ENCODE data around the gene HTR4.

HTR4 gene

GRCh38 chr5:148458036-148458888, 196.1 kb downstream of the HTR4 start:
- H3K4me1 ChIP-seq (ENCODE audit: insufficient read depth, low read length) = no peaks in the 10 kb centered on the region
- DNase-seq = no peak
- no peak for TF ChIP-seq EZH2 (IDR thresholded peaks at IDR 0.05; ENCODE audit: borderline replicate concordance, low read depth, low read length, severe bottlenecking)
- TF ChIP-seq CTCF (IDR thresholded peaks at IDR 0.05; ENCODE audit: borderline replicate concordance, extremely low read depth, low read length, poor library complexity, severe bottlenecking) = no peak
- H4K20me1 ChIP-seq (ENCODE audit: insufficient read depth, low read length) = no peaks in the 10 kb centered on the region; the same call in 1 of the 2 replicates
- H3K9ac ChIP-seq (ENCODE audit: low read depth, low read length) = no peak overlapping the region
- H2AFZ ChIP-seq (ENCODE audit: low read depth, low read length) = no peak overlapping the region
- no peaks in the 10 kb centered on the region for H3K36me3 ChIP-seq (ENCODE audit: insufficient read depth, low read length)
- no peaks in the 10 kb centered on the region for H3K27me3 ChIP-seq (ENCODE audit: insufficient read depth, low read length, poor library complexity)
- no peaks in the 10 kb centered on the region for H3K9me3 ChIP-seq (ENCODE audit: insufficient read depth, low read length, severe bottlenecking)
- H3K4me2 ChIP-seq (ENCODE audit: insufficient read depth, low read length) = no peak overlapping the region
- no peaks in the 10 kb centered on the region for H3K79me2 ChIP-seq (ENCODE audit: insufficient read depth, low read length)
- no peak overlapping the region for H3K27ac ChIP-seq (ENCODE audit: low read length)
- ATAC-seq (ENCODE audit: insufficient read depth, low read depth) = no peak
- H3K4me3 ChIP-seq (ENCODE audit: low read depth in 1 of 2, low read length in 2 of 2) = no peak overlapping the region

DNA sequence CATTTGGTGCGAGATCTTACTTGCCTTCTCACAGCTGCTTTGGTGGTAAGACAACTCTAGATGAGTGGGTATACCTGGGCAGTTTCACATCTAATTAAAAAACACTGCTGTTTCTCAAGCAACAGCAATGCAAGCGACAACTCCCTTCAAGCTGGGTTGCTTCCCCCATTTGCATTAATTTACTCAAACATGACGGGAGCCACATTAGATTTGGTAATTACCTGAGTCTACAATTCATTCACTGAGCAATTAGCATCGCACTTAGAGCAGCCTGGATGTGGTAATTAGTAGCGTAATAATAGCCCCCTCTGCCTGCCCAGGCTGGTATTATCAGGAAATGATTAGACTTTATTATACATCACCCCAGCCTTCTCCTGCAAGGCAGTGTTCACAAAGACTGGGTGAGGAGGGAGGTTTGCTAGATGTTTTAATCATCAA, 197.1 kb downstream of the HTR4 start:
- no peak overlapping the region for H3K9ac ChIP-seq (ENCODE audit: low read depth, low read length)
- no peaks in the 10 kb centered on the region for H3K9me3 ChIP-seq (ENCODE audit: insufficient read depth, low read length, severe bottlenecking)
- DNase-seq (peak; percentile 29), ATAC-seq (ENCODE audit: insufficient read depth, low read depth) (peak; percentile 82)
- no peaks in the 10 kb centered on the region; the same call in 1 of the 2 replicates for H4K20me1 ChIP-seq (ENCODE audit: insufficient read depth, low read length)
- TF ChIP-seq EZH2 (IDR thresholded peaks at IDR 0.05; ENCODE audit: borderline replicate concordance, low read depth, low read length, severe bottlenecking) = no peak
- peak; percentile 56 for TF ChIP-seq CTCF (IDR thresholded peaks at IDR 0.05; ENCODE audit: borderline replicate concordance, extremely low read depth, low read length, poor library complexity, severe bottlenecking)
- H3K4me1 ChIP-seq (ENCODE audit: insufficient read depth, low read length) = no peaks in the 10 kb centered on the region
- no peak overlapping the region for H3K4me3 ChIP-seq (ENCODE audit: low read depth in 1 of 2, low read length in 2 of 2)
- no peaks in the 10 kb centered on the region for H3K27me3 ChIP-seq (ENCODE audit: insufficient read depth, low read length, poor library complexity)
- H2AFZ ChIP-seq (ENCODE audit: low read depth, low read length) = no peak overlapping the region
- no peaks in the 10 kb centered on the region for H3K79me2 ChIP-seq (ENCODE audit: insufficient read depth, low read length)
- H3K4me2 ChIP-seq (ENCODE audit: insufficient read depth, low read length) = no peak overlapping the region
- H3K36me3 ChIP-seq (ENCODE audit: insufficient read depth, low read length) = no peaks in the 10 kb centered on the region
- H3K27ac ChIP-seq (ENCODE audit: low read length) = no peak overlapping the region

- Histone ChIP-seq H4K20me1 (ENCODE audit: insufficient read depth, low read length) (no peaks in the 10 kb centered on the region; the same call in 1 of the 2 replicates), H3K4me1 (ENCODE audit: insufficient read depth, low read length) (no peaks in the 10 kb centered on the region), H3K4me2 (ENCODE audit: insufficient read depth, low read length) (no peak overlapping the region), H3K27me3 (ENCODE audit: insufficient read depth, low read length, poor library complexity) (no peaks in the 10 kb centered on the region), H3K4me3 (ENCODE audit: low read depth in 1 of 2, low read length in 2 of 2) (no peak overlapping the region), H3K79me2 (ENCODE audit: insufficient read depth, low read length) (no peaks in the 10 kb centered on the region), H3K36me3 (ENCODE audit: insufficient read depth, low read length) (no peaks in the 10 kb centered on the region), H3K9ac (ENCODE audit: low read depth, low read length) (no peak overlapping the region), H3K27ac (ENCODE audit: low read length) (no peak overlapping the region), H3K9me3 (ENCODE audit: insufficient read depth, low read length, severe bottlenecking) (no peaks in the 10 kb centered on the region), H2AFZ (ENCODE audit: low read depth, low read length) (no peak overlapping the region)
- ATAC-seq (ENCODE audit: insufficient read depth, low read depth) = no peak
- no peak for DNase-seq
- TF ChIP-seq CTCF (IDR thresholded peaks at IDR 0.05; ENCODE audit: borderline replicate concordance, extremely low read depth, low read length, poor library complexity, severe bottlenecking) (no peak), EZH2 (IDR thresholded peaks at IDR 0.05; ENCODE audit: borderline replicate concordance, low read depth, low read length, severe bottlenecking) (no peak)
Measured at GRCh38 chr5:148455185-148455584, 199.1 kb downstream of the HTR4 start.
